Gastroesophageal sphincter (tissue), 4 donors: ENCODE data around the gene SLC7A1. TPM values are rescaled to one million over a fixed set of nuclear protein-coding genes. Genes with fewer than 3 reads are reported as not detected.

ENCODE experiments used
- ATAC-seq: fragments of 150-250 bp; one replicate; pipeline ENCODE4 v1.9.1; 2016; ENCODE audit warnings: mild to moderate bottlenecking, moderate library complexity
- H3K27ac ChIP-seq, 4 donors: fragments of 200-600 bp; sonication (generic) in 3 of 4; 1 replicate in 3 of 4; 2 replicates in 1 of 4; pipeline ENCODE4 v1.5.1; 2016 to 2019
- H3K27me3 ChIP-seq: fragments of 200-600 bp; sonication (generic); one replicate; pipeline ENCODE4 v1.5.1; 2019
- H3K36me3 ChIP-seq, 2 donors: fragments of 200-600 bp; sonication (generic); one replicate each; pipeline ENCODE4 v1.5.1; 2019; ENCODE audit warnings: control low read depth in 1 of 2
- H3K4me1 ChIP-seq, 3 donors: fragments of 200-600 bp; sonication (generic); 1 replicate in 2 of 3; 2 replicates in 1 of 3; pipeline ENCODE4 v1.5.1; 2016 to 2019; ENCODE audit warnings: control low read depth in 2 of 3
- H3K4me3 ChIP-seq, 2 donors: fragments of 200-600 bp; sonication (generic); one replicate each; pipeline ENCODE4 v1.5.1; 2019; ENCODE audit warnings: mild to moderate bottlenecking in 1 of 2, moderate library complexity in 1 of 2
- H3K9me3 ChIP-seq, 3 donors: fragments of 200-600 bp; sonication (generic); one replicate each; pipeline ENCODE4 v1.5.1; 2017 to 2019; ENCODE audit warnings: control low read depth in 2 of 3
- CTCF ChIP-seq, 4 experiments: fragments of 200-600 bp in 2 of 4; fragments of 450-650 bp in 2 of 4; sonication (generic) in 1 of 4; IDR thresholded peaks; one replicate each; pipeline ENCODE4 v1.5.1; 2017 to 2019; ENCODE audit warnings: antibody characterized with exemption in 4 of 4, mild to moderate bottlenecking in 2 of 4, moderate library complexity in 2 of 4
- EP300 ChIP-seq: sonication (generic); formaldehyde crosslinking; IDR thresholded peaks from one replicate; pipeline ENCODE4 v1.6.1; 2017; ENCODE audit warnings: antibody characterized with exemption, mild to moderate bottlenecking
- POLR2A ChIP-seq, 2 donors: fragments of 450-650 bp; IDR thresholded peaks; one replicate each; pipeline ENCODE4 v1.6.1; 2017; ENCODE audit warnings: antibody characterized with exemption in 2 of 2, mild to moderate bottlenecking in 2 of 2, moderate library complexity in 1 of 2
- POLR2AphosphoS5 ChIP-seq: sonication (generic); formaldehyde crosslinking; IDR thresholded peaks from one replicate; pipeline ENCODE4 v1.6.1; 2017; ENCODE audit warnings: antibody characterized with exemption
- WGBS, 2 donors: methylation state at CpG; one replicate each; pipeline ENCODE4 v1.1.5; 2018; ENCODE audit warnings: low coverage in 1 of 2; 5-methylcytosine and 5-hydroxymethylcytosine counted together
- total RNA-seq, 4 donors: library from RNA; depleted of rRNA; stranded (reverse); fragments of >200 nt; gene quantifications; one replicate each; pipeline ENCODE4 v1.1.0, GENCODE V29; 2016

The SLC7A1 gene
- total RNA-seq, 4 donors from 2014 or later = 13.5 to 33.8 (median 22.1) TPM

GRCh38 chr13:29516880-29517279 lies 78.6 kb downstream of the SLC7A1 start:
- Histone ChIP-seq H3K27ac (no peak overlapping the region), H3K4me1 (peaks cover 0 to 4% (median 0%) of the 10 kb centered on the region in 3 donors), H3K9me3 (no peaks in the 10 kb centered on the region), H3K4me3 (no peak overlapping the region), H3K36me3 (peaks cover 0 to 78% of the 10 kb centered on the region in 2 donors), H3K27me3 (no peaks in the 10 kb centered on the region)
- WGBS, 2 donors = 100% methylated on average over 2 of the region's 12 CpGs; no CpG with 5 or more reads in 1 of the 2 donors
- no peak for ATAC-seq
- TF ChIP-seq CTCF (IDR thresholded peaks at IDR 0.05) = no peak
- no peak for TF ChIP-seq POLR2A (IDR thresholded peaks at IDR 0.05)
- no peak for TF ChIP-seq POLR2AphosphoS5
- TF ChIP-seq EP300 = no peak

- 85 to 89% methylated on average over 4 to 7 of the region's 11 CpGs for WGBS, 2 donors
- Histone ChIP-seq H3K27ac (no peak overlapping the region), H3K4me3 (no peak overlapping the region), H3K27me3 (no peaks in the 10 kb centered on the region), H3K36me3 (peaks cover 0 to 69% of the 10 kb centered on the region in 2 donors), H3K4me1 (peaks cover 0 to 13% (median 4%) of the 10 kb centered on the region in 3 donors), H3K9me3 (no peaks in the 10 kb centered on the region)
- TF ChIP-seq POLR2AphosphoS5 (no peak), CTCF (IDR thresholded peaks at IDR 0.05) (no peak), POLR2A (IDR thresholded peaks at IDR 0.05) (no peak), EP300 (no peak)
- ATAC-seq = no peak
These were observed 79.5 kb downstream of the SLC7A1 start for GRCh38 chr13:29516012-29516411.

- Histone ChIP-seq H3K9me3 (no peaks in the 10 kb centered on the region), H3K4me1 (peaks cover 0 to 19% (median 4%) of the 10 kb centered on the region in 3 donors), H3K27me3 (no peaks in the 10 kb centered on the region), H3K36me3 (peaks cover 0 to 69% of the 10 kb centered on the region in 2 donors), H3K4me3 (no peak overlapping the region), H3K27ac (no peak overlapping the region)
- ATAC-seq = no peak
- WGBS, 2 donors = no CpG with 5 or more reads among the region's 7 CpGs
- TF ChIP-seq POLR2A (IDR thresholded peaks at IDR 0.05) (no peak), POLR2AphosphoS5 (no peak), EP300 (no peak), CTCF (IDR thresholded peaks at IDR 0.05) (no peak)
These were observed 80.1 kb downstream of the SLC7A1 start for GRCh38 chr13:29515372-29515771.

GRCh38 chr13:29514720-29515310 lies 80.7 kb downstream of the SLC7A1 start:
- no peak for TF ChIP-seq EP300
- TF ChIP-seq CTCF (IDR thresholded peaks at IDR 0.05) = no peak
- no peak for TF ChIP-seq POLR2A (IDR thresholded peaks at IDR 0.05)
- no peak for TF ChIP-seq POLR2AphosphoS5
- Histone ChIP-seq H3K27ac (no peak overlapping the region), H3K9me3 (no peaks in the 10 kb centered on the region), H3K27me3 (no peaks in the 10 kb centered on the region), H3K4me1 (peaks cover 0 to 20% (median 4%) of the 10 kb centered on the region in 3 donors), H3K4me3 (no peak overlapping the region), H3K36me3 (peaks cover 0 to 69% of the 10 kb centered on the region in 2 donors)
- no peak for ATAC-seq
- no CpG with 5 or more reads among the region's 13 CpGs for WGBS, 2 donors
